Measurements from ENCODE around the gene ZBTB7C. TPM values are rescaled to one million over a fixed set of nuclear protein-coding genes. Genes with fewer than 3 reads are reported as not detected.
A peak's percentile ranks its signal among the peaks of the same experiment; 100 is the strongest.

ZBTB7C gene
- polyA plus RNA-seq, 2 of the 4 experiments (the other 2 are of a cell fraction): 0.10 to 0.12 TPM

GRCh38 chr18:47983055-47983454 is 426.1 kb downstream of the ZBTB7C start:
- POLR2A ChIA-PET: no interaction called here
- no peaks in the 10 kb centered on the region for H3K9me3 ChIP-seq
- CTCF ChIA-PET: no interaction called here
- ATAC-seq: no peak
- peak overlapping the region in 1 of 2 experiments; percentile 77; a peak in 3 of 6 replicates for H3K27ac ChIP-seq
- FAIRE-seq: no peak
- TF ChIP-seq EP300 (IDR thresholded peaks at IDR 0.05) (no peak), ZNF302 (CRISPR knock-in tag; IDR thresholded peaks at IDR 0.05) (no peak), HMGXB4 (CRISPR knock-in tag; IDR thresholded peaks at IDR 0.05; ENCODE audit: borderline replicate concordance) (no peak), KDM5A (IDR thresholded peaks at IDR 0.05) (no peak), KDM1A (IDR thresholded peaks at IDR 0.05; ENCODE audit: low read depth) (no peak), TP53 (CRISPR knock-in tag; IDR thresholded peaks at IDR 0.05) (no peak), HEYL (CRISPR knock-in tag; IDR thresholded peaks at IDR 0.05) (no peak), E2F6 (IDR thresholded peaks at IDR 0.05; ENCODE audit: borderline replicate concordance, low read depth) (no peak), JUN (IDR thresholded peaks at IDR 0.05) (no peak), BHLHE40 (IDR thresholded peaks at IDR 0.05; ENCODE audit: low read depth, low read length) (no peak), GATA3 (IDR thresholded peaks at IDR 0.05; ENCODE audit: borderline replicate concordance) (no peak)
- H3K4me1 ChIP-seq: peaks cover 19% of the 10 kb centered on the region
- no peak overlapping the region for H3K4me3 ChIP-seq
- no peak for DNase-seq (ENCODE audit: low read depth in 1 of 2, low spot score in 1 of 2)
- no peak overlapping the region for H3K4me2 ChIP-seq
- 95% methylated on average over 2 of the region's 2 CpGs for WGBS (ENCODE audit: missing lambda C conversion rate)

GRCh38 chr18:47981830-47982229 is 427.4 kb downstream of the ZBTB7C start:
- POLR2A ChIA-PET: no interaction called here
- no peak overlapping the region for H3K4me2 ChIP-seq
- H3K4me1 ChIP-seq: peaks cover 7% of the 10 kb centered on the region
- peak overlapping the region in 1 of 2 experiments; percentile 70; a peak in 3 of 6 replicates for H3K27ac ChIP-seq
- no peaks in the 10 kb centered on the region for H3K9me3 ChIP-seq
- CTCF ChIA-PET: no interaction called here
- no peak for TF ChIP-seq HES2 (IDR thresholded peaks at IDR 0.05)
- TF ChIP-seq CEBPB (IDR thresholded peaks at IDR 0.05): no peak
- TF ChIP-seq TFCP2L1 (CRISPR knock-in tag; IDR thresholded peaks at IDR 0.05): no peak
- no peak overlapping the region for H3K4me3 ChIP-seq
- WGBS (ENCODE audit: missing lambda C conversion rate): 85% methylated on average over 4 of the region's 4 CpGs
- DNase-seq (ENCODE audit: low read depth in 1 of 2, low spot score in 1 of 2) (no peak), FAIRE-seq (no peak), ATAC-seq (no peak)

- 0 out of 3 replicates have a peak, but pooled peaks cover 4% of the 10 kb centered on the region for H3K4me1 ChIP-seq
- no peak overlapping the region for H3K4me3 ChIP-seq
- peak overlapping the region; percentile 24 to 70; a peak in 4 of 6 replicates for H3K27ac ChIP-seq
- CTCF ChIA-PET: interaction anchor here (0.9 kb wide), 1 partner anchor 14 kb away, joined by 3 read pairs; no protein-coding TSS in a partner anchor
- H3K4me2 ChIP-seq: no peak overlapping the region
- POLR2A ChIA-PET: no interaction called here
- WGBS (ENCODE audit: missing lambda C conversion rate): 88% methylated on average over 3 of the region's 3 CpGs
- no peaks in the 10 kb centered on the region for H3K9me3 ChIP-seq
- DNase-seq (ENCODE audit: low read depth in 1 of 2, low spot score in 1 of 2): no peak
- ATAC-seq: no peak
- FAIRE-seq: no peak
- TF ChIP-seq RARB (CRISPR knock-in tag; IDR thresholded peaks at IDR 0.05) (no peak), RCOR1 (IDR thresholded peaks at IDR 0.05; ENCODE audit: low read depth, low read length) (no peak), MAX (IDR thresholded peaks at IDR 0.05) (no peak), HOXA7 (CRISPR knock-in tag; IDR thresholded peaks at IDR 0.05) (no peak), SREBF2 (IDR thresholded peaks at IDR 0.05) (no peak), JUN (IDR thresholded peaks at IDR 0.05) (no peak), POLR2AphosphoS2 (conservative IDR thresholded peaks at IDR 0.05; ENCODE audit: low read length) (no peak), BCL3 (IDR thresholded peaks at IDR 0.05) (no peak), NPAS2 (CRISPR knock-in tag; IDR thresholded peaks at IDR 0.05; ENCODE audit: borderline replicate concordance) (no peak), RAD21 (conservative IDR thresholded peaks at IDR 0.05 in 1 of 2, IDR thresholded peaks at IDR 0.05 in 1 of 2) (no peak), ZSCAN20 (CRISPR knock-in tag; IDR thresholded peaks at IDR 0.05) (no peak), HEYL (CRISPR knock-in tag; IDR thresholded peaks at IDR 0.05) (no peak), TP53 (CRISPR knock-in tag; IDR thresholded peaks at IDR 0.05) (no peak), FOSL2 (IDR thresholded peaks at IDR 0.05) (no peak), FOSL2 (CRISPR knock-in tag; IDR thresholded peaks at IDR 0.05) (no peak), REST (IDR thresholded peaks at IDR 0.05) (no peak)
Observed at GRCh38 chr18:47981320-47981719, 427.9 kb downstream of the ZBTB7C start.

Data from A549 (cell line).